Measurements from ENCODE around the gene CEP20.

GRCh38 chr16:15906439-15906838 is 18.0 kb upstream of the CEP20 start:
- TF ChIP-seq CTCF (IDR thresholded peaks at IDR 0.05): no peak
- TF ChIP-seq POLR2A (IDR thresholded peaks at IDR 0.05): no peak
